Testis (tissue), 3 donors: ENCODE data around the gene ABCC3. TPM values are rescaled to one million over a fixed set of nuclear protein-coding genes. Genes with fewer than 3 reads are reported as not detected.

Source experiments
- DNase-seq: peaks from one replicate; pipeline ENCODE4 v3.0.0-alpha.2; 2019
- H3K27ac ChIP-seq, 2 donors: fragments of 200-600 bp; sonication (generic); one replicate each; pipeline ENCODE4 v1.5.1; 2019
- H3K27me3 ChIP-seq: fragments of 200-600 bp; sonication (generic); one replicate; pipeline ENCODE4 v1.5.1; 2019
- H3K36me3 ChIP-seq: fragments of 200-600 bp; sonication (generic); one replicate; pipeline ENCODE4 v1.5.1; 2017; ENCODE audit warnings: low read depth; ENCODE audit errors: missing control alignments
- H3K4me1 ChIP-seq: fragments of 200-600 bp; sonication (generic); one replicate; pipeline ENCODE4 v1.5.1; 2019
- H3K4me3 ChIP-seq, 2 donors: fragments of 200-600 bp; sonication (generic); one replicate each; pipeline ENCODE4 v1.5.1; 2017 to 2019
- H3K9me3 ChIP-seq: fragments of 200-600 bp; sonication (generic); one replicate; pipeline ENCODE4 v1.5.1; 2017
- CTCF ChIP-seq, 3 experiments: fragments of 450-650 bp in 2 of 3; fragments of 200-600 bp in 1 of 3; sonication (generic) in 1 of 3; IDR thresholded peaks; one replicate each; pipeline ENCODE4 v1.5.1; 2016 to 2019; ENCODE audit warnings: antibody characterized with exemption in 3 of 3, mild to moderate bottlenecking in 2 of 3, moderate library complexity in 1 of 3
- POLR2A ChIP-seq: fragments of 450-650 bp; IDR thresholded peaks from one replicate; pipeline ENCODE4 v1.6.1; 2017; ENCODE audit warnings: antibody characterized with exemption, mild to moderate bottlenecking, moderate library complexity
- WGBS, 2 donors: methylation state at CpG; one replicate each; pipeline ENCODE4 v1.1.5; 2018; 5-methylcytosine and 5-hydroxymethylcytosine counted together
- intact Hi-C: fragments of 100-400 bp; cut with DNase I; formaldehyde crosslinking; loops from one replicate; pipeline ENCODE4 v1.15.1; 2023; ENCODE audit warnings: low total_unique reads
- polyA plus RNA-seq: library from polyadenylated mRNA; stranded (reverse); fragments of 350-450 nt; fragmentation: Illumina TruSeq; extraction: RNeasy Lipid Tissue Mini Kit (QIAGEN cat#74804); gene quantifications from one replicate; pipeline ENCODE4 v1.2.3, GENCODE V29; 2014; ENCODE audit warnings: low read depth, low replicate concordance; ENCODE audit not compliant: insufficient read depth
- total RNA-seq, 2 donors: library from RNA; depleted of rRNA; stranded (reverse); fragments of >200 nt; gene quantifications; one replicate each; pipeline ENCODE4 v1.2.3, GENCODE V29; 2016

ABCC3 gene
- total and polyA plus RNA-seq, 3 donors from 2014 or later, result 10.0 to 15.4 (median 12.1) TPM

GRCh38 chr17:50665838-50666237 is 31.2 kb downstream of the ABCC3 start:
- no peak overlapping the region for H3K27ac ChIP-seq
- H3K4me1 ChIP-seq, result peaks cover 5% of the 10 kb centered on the region
- no peaks in the 10 kb centered on the region for H3K36me3 ChIP-seq
- H3K9me3 ChIP-seq, result no peaks in the 10 kb centered on the region
- intact Hi-C loops, result no loop called here
- 93 to 95% methylated on average over 5 of the region's 5 CpGs for WGBS, 2 donors
- no peak for TF ChIP-seq CTCF (IDR thresholded peaks at IDR 0.05)
- no peak for TF ChIP-seq POLR2A
- no peak overlapping the region for H3K4me3 ChIP-seq
- DNase-seq, result no peak
- no peaks in the 10 kb centered on the region for H3K27me3 ChIP-seq

- intact Hi-C loops, result no loop called here
- Histone ChIP-seq H3K36me3 (no peaks in the 10 kb centered on the region), H3K27me3 (no peaks in the 10 kb centered on the region), H3K4me3 (no peak overlapping the region), H3K9me3 (no peaks in the 10 kb centered on the region), H3K4me1 (peaks cover 3% of the 10 kb centered on the region), H3K27ac (no peak overlapping the region)
- DNase-seq, result no peak
- TF ChIP-seq POLR2A (no peak), CTCF (IDR thresholded peaks at IDR 0.05) (no peak)
- 93 to 99% methylated on average over 8 of the region's 8 CpGs for WGBS, 2 donors
Observed at GRCh38 chr17:50666316-50666715, 31.6 kb downstream of the ABCC3 start.

- no peak overlapping the region for H3K4me3 ChIP-seq
- no peaks in the 10 kb centered on the region for H3K4me1 ChIP-seq
- H3K27me3 ChIP-seq, result no peaks in the 10 kb centered on the region
- DNase-seq, result no peak
- H3K27ac ChIP-seq, result no peak overlapping the region
- no peak for TF ChIP-seq POLR2A
- TF ChIP-seq CTCF (IDR thresholded peaks at IDR 0.05), result no peak
- intact Hi-C loops, result no loop called here
- WGBS, 2 donors, result 93 to 98% methylated on average over 11 to 14 of the region's 14 CpGs
- no peaks in the 10 kb centered on the region for H3K36me3 ChIP-seq
- H3K9me3 ChIP-seq, result no peaks in the 10 kb centered on the region
Observed at GRCh38 chr17:50667259-50668024, 32.8 kb downstream of the ABCC3 start.

- H3K9me3 ChIP-seq, result no peaks in the 10 kb centered on the region
- no peaks in the 10 kb centered on the region for H3K27me3 ChIP-seq
- WGBS, 2 donors, result 62 to 77% methylated on average over 8 of the region's 8 CpGs
- no peak for DNase-seq
- H3K27ac ChIP-seq, result no peak overlapping the region
- intact Hi-C loops, result no loop called here
- H3K4me1 ChIP-seq, result no peaks in the 10 kb centered on the region
- TF ChIP-seq POLR2A (no peak), CTCF (IDR thresholded peaks at IDR 0.05) (no peak)
- no peak overlapping the region for H3K4me3 ChIP-seq
- no peaks in the 10 kb centered on the region for H3K36me3 ChIP-seq
Observed at GRCh38 chr17:50668025-50668837, 33.5 kb downstream of the ABCC3 start.
